ENCODE results near the gene DDAH1.
"Not testable (repeated sequence)": the region's sequence is repeated elsewhere in the genome, so short reads cannot be mapped to it uniquely, and the experiment has no call there.

Gene DDAH1

GRCh38 chr1:85465099-85465785 is at the start of gene DDAH1:
TSS of gene DDAH1 (minus strand) at chr1:85465159. CDS start at chr1:85465045, 114 bp downstream.
- DNase-seq (ENCODE audit: low read depth): peak; percentile 27

DNA sequence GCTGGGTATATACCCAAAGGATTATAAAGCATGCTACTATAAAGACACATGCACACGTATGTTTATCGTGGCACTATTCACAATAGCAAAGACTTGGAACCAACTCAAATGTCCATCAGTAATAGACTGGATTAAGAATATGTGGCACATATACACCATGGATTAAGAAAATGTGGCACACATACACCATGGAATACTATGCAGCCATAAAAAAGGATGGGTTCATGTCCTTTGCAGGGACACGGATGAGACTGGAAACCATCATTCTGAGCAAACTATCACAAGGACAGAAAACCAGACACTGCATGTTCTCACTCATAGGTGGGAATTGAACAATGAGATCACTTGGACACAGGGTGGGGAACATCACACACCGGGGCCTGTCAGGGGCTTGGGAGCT is 49.0 kb upstream of the DDAH1 start:
- DNase-seq (ENCODE audit: low read depth): not testable (repeated sequence)

DNA sequence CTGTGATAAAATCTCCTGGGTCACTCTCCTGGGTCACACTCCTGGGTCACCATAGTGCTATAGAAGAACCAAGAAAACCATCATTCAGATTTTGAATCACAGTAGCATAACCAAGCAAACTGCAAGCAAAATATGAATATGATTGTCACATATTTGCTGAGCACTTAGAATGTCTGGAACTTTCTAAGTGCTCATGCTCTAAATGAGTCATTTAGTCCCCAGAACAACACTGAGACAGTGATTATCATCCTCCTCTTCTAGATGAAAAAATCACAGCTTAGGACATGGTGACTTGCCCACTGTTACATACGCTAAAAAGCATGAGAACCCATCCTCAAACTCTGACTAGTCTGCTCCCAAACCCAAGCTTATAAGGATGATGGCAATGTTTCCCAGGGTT is 39.5 kb upstream of the DDAH1 start:
- DNase-seq (ENCODE audit: low read depth): no peak

DNA sequence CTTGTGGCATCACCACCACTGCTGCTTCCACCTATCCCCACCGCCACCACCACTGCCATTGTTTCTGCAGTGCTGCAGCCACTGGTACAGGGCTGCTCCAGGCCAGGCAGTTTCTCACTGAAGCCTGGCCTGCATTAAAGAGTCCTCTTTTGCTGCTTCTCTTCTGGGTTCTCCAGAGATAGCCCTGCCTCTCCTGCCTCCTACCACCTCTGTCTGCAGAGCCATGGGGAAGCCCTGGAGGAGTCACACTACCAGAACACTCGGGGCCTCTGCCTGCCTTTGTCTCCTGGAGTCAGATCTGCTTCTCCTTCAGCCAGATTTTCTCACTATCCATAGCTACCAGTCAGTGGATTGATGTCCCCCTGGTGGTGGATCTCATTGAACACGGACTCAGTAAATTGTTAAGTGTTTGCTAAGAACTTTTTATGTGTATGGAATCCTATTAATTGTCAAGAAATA is 37.7 kb upstream of the DDAH1 start:
- no peak for DNase-seq (ENCODE audit: low read depth)

- no peak for DNase-seq (ENCODE audit: low read depth)
Measured at GRCh38 chr1:85502171-85502570, 37.2 kb upstream of the DDAH1 start.

- no peak for DNase-seq (ENCODE audit: low read depth)
Measured at GRCh38 chr1:85501355-85501898, 36.5 kb upstream of the DDAH1 start.

GRCh38 chr1:85496941-85497582 is 32.1 kb upstream of the DDAH1 start:
- no peak for DNase-seq (ENCODE audit: low read depth)

GRCh38 chr1:85495556-85495955 is 30.6 kb upstream of the DDAH1 start:
- DNase-seq (ENCODE audit: low read depth): peak; percentile 95

DNA sequence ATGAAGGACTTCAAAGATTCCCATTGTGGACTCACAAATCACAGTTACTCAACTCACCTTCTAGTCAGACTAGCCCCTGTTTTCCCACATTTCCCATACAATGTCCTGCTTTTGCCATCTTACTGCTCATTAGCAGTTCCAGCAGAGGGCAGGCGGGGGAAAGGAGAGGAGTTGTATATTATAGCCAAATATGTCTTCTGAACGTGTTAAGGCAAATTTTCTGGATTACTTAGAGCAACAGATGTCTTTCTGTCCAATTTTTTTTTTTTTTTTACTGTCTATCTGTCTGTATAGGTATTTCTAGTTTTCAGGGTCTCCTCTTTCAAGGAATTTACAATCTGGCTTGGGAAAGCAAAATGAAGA is 29.9 kb upstream of the DDAH1 start:
- DNase-seq (ENCODE audit: low read depth): no peak

GRCh38 chr1:85494074-85494903 is 29.3 kb upstream of the DDAH1 start:
- no peak for DNase-seq (ENCODE audit: low read depth)

DNA sequence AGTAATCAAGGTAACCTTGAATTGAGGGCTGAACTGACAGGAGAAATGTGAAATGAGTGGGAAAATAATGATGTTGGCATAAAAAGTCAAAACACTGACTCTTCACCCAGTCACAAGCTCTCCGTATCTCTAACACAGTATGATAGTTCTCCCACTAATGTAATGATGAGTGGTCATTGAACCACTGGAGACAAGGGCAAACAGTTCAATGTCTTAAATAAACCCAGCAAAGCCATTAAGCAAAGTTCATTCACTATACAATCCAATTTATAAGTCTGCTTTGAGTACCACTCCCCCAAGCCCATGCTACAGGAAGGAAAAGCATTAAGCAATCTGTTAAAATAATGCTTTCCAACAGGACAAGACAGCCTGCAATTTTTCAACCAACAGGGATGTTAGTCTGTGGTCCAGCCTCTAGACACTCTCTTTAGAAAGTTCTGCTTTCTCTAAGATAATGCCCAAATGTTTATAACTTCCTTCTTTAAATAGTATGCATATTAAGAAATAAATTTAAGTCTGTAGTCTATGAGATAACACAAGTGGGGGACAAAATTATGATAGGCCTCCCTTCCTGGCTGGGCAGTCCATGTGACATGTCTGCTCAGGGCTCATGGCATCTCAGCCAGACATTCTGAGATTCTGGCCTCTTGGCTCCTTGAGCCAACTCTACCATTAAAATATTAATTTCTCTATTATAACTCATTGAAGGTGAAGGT is 25.5 kb upstream of the DDAH1 start:
- DNase-seq (ENCODE audit: low read depth): no peak

- no peak for DNase-seq (ENCODE audit: low read depth)
Measured at GRCh38 chr1:85488126-85488525, 23.2 kb upstream of the DDAH1 start.

DNA sequence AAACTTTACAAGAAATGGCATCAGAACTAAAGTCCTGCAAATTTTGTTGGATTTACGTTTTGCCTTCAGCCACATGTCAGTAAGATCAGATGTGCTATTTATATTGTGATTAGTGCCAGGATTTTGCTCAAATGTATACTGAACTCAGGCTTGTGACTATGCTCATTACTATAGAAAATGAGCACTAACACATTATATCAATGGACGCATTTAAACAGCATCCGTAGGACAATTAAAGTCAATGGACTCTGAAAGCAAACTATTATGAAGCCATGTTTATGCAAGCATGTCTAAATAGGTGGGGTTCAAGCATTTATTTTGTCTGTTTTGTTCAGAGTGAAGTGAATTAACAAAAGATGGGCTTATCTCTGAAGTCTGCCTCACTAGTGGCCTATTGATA is 20.6 kb upstream of the DDAH1 start:
- no peak for DNase-seq (ENCODE audit: low read depth)

- DNase-seq (ENCODE audit: low read depth): no peak
Measured at GRCh38 chr1:85484716-85485115, 19.8 kb upstream of the DDAH1 start.

GRCh38 chr1:85484264-85484663 is 19.3 kb upstream of the DDAH1 start:
- DNase-seq (ENCODE audit: low read depth): no peak

GRCh38 chr1:85481688-85482087 is 16.7 kb upstream of the DDAH1 start:
- no peak for DNase-seq (ENCODE audit: low read depth)

DNA sequence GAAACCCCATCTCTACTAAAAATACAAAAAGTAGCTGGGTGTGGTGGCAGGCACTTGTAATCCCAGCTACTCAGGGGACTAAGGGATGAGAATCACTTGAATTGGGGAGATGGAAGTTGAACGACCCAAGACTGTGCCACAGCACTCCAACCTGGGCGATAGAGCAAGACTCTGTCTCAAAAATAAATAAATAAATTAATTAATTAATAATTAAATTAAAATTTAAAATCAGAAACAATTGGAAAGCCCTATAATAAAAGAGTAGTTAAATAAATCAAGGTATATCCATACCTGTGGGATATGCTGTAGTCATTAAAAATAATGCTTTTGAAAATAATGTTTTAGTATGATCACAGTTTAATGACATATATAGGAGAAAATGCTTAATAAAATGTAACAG is 15.6 kb upstream of the DDAH1 start:
- no peak for DNase-seq (ENCODE audit: low read depth)

DNA sequence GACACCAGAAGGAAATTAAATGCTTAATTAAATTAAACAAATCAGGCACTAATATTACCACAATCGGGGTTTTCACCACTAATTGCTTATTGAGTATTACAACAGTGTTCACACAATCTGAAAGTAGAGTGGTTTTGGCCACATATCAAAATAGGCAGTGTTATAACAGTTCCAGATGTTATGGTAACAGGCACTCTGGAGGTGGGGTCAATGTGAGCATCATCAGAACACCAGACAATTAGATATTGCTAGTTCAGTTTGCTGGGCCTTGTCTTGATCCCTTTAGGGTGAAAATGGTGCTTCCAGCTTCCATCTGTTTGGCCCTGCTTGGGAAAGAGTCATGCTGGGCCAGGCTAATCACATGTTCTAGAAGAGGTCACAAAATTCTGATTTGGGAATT is 14.5 kb upstream of the DDAH1 start:
- no peak for DNase-seq (ENCODE audit: low read depth)

DNA sequence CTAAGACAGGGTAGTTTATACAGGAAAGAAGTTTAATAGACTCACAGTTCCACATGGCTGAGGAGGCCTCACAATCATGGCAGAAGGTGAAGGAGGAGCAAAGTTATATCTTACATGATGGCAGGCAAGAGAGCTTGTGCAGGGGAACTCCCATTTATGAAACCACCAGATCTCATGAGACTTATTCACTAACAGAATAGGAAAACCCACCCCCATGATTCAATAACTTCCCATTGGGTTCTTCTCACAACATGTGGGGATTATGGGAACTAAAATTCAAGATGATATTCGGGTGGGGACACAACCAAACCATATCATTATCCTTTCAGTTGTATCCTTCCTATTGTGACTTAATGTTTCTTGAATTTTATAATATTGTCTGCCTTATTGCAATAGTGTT is 13.4 kb upstream of the DDAH1 start:
- no peak for DNase-seq (ENCODE audit: low read depth)

GRCh38 chr1:85475055-85475454 is 10.1 kb upstream of the DDAH1 start:
- no peak for DNase-seq (ENCODE audit: low read depth)

- no peak for DNase-seq (ENCODE audit: low read depth)
Measured at GRCh38 chr1:85473390-85473789, 8.4 kb upstream of the DDAH1 start.

DNA sequence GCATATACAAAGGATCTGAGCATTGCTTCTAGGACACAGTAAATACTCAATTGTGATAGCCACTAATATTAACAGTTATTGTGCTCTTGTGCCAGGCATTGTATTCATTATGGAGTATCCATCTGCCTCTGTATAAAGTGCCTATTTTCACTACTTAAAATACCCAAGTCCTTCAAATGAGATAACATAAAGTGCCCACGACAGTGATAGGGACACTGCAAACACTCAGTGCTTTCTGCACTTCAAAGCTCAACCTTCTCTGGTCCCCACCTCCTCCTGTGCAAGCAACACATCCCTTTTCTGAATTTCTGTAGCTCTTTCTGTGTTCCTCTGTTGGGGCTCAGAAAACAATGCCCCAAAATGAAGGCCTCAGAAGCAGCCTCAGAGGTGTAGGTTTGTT is 6.6 kb upstream of the DDAH1 start:
- no peak for DNase-seq (ENCODE audit: low read depth)

Data from HS-27A (cell line).